DMS114 treated with DMSO at 0.1 percent for 48 hours (cell line): Measurements from ENCODE around the gene PLA2G6.

Experiments
- DNase-seq: peaks from one replicate; lab custom pipeline; 2025; ENCODE audit not compliant: unreplicated experiment; lab: John Stamatoyannopoulos, UW

Gene PLA2G6, protein sequence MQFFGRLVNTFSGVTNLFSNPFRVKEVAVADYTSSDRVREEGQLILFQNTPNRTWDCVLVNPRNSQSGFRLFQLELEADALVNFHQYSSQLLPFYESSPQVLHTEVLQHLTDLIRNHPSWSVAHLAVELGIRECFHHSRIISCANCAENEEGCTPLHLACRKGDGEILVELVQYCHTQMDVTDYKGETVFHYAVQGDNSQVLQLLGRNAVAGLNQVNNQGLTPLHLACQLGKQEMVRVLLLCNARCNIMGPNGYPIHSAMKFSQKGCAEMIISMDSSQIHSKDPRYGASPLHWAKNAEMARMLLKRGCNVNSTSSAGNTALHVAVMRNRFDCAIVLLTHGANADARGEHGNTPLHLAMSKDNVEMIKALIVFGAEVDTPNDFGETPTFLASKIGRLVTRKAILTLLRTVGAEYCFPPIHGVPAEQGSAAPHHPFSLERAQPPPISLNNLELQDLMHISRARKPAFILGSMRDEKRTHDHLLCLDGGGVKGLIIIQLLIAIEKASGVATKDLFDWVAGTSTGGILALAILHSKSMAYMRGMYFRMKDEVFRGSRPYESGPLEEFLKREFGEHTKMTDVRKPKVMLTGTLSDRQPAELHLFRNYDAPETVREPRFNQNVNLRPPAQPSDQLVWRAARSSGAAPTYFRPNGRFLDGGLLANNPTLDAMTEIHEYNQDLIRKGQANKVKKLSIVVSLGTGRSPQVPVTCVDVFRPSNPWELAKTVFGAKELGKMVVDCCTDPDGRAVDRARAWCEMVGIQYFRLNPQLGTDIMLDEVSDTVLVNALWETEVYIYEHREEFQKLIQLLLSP

DNA sequence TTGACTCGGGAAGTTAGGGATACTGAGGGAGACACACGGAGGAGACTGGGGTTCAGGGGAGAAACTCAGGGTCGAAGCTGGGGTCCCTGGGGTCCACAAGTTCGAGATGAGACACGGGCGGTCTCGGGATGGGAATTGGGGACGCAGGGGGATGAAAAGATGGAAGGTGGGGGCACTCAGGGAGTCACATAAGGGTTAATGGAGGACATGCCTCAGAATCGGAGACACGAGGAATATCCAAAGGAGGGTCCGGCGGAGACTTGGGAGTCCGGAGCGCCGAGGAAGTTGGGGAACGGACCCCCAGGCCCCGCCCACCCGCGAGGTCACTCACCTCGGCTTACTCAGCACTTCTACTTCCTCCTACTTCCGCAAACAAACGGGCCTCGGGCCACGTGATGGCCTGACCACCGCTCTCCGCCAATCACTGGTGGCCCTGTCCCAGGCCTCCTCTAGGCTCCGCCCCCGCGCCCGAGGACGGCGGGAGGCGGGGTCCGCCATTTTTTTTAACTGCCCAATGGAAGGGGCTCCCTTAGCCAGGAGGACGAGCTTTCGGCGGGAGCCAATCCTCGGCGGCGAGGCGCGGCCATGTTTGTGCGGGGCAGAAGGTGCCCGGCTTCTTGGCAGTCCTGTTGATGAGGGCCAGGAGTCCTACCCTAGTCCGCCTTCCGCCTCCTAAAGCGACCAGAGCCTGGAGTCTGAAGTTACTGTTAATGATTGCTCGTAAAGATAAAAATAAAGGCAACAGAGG is at the start of gene PLA2G6:
Gene PLA2G6 (minus strand): TSS at position 378 of the 748 bp plus-strand sequence. CDS start 12,404 bp downstream, outside the sequence.
- peak; percentile 96 for DNase-seq

GRCh38 chr22:38230916-38231315 is 49.3 kb upstream of the PLA2G6 start:
- DNase-seq, result no peak

GRCh38 chr22:38230108-38230825 is 48.6 kb upstream of the PLA2G6 start:
- no peak for DNase-seq

DNA sequence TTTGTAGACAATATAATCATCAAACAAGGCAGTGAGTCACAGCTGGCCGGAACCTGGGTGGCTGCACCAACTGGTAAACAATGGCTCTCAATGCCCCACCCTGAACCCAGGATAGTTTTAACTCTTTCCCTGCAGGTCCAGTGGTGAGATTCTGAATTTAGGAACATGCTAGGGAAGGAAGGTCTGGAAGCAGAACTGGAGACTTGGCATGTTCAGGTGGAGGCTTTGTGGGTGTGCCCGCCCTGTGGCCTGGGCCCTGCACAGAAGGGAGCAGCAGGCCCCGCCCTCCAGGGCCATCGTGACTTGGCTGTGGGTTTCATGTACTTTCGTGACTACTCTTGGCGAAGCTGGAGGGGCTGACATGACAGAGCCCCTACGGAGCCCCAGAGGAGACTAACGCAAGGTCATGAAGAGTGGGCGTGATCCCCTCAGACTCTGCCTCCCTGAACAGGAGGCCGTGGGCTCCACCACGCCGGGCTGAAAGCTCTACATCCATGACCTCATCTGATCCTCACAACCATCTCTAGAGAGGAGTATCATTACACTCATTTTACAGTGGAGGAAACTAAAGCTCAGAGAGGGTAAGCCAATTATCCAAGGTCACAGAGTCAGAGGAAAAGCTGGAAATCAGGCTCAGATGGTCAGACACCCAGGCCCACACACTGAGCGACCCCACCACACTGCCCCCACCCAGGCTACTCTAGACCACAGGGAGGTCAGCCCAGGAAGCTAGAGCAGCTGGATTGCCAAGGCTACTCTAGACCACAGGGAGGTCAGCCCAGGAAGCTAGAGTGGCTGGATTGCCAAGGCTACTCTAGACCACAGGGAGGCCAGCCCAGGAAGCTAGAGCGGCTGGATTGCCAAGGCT is 47.5 kb upstream of the PLA2G6 start:
- DNase-seq, result no peak

- no peak for DNase-seq
Observed at GRCh38 chr22:38228326-38228872, 46.8 kb upstream of the PLA2G6 start.

DNA sequence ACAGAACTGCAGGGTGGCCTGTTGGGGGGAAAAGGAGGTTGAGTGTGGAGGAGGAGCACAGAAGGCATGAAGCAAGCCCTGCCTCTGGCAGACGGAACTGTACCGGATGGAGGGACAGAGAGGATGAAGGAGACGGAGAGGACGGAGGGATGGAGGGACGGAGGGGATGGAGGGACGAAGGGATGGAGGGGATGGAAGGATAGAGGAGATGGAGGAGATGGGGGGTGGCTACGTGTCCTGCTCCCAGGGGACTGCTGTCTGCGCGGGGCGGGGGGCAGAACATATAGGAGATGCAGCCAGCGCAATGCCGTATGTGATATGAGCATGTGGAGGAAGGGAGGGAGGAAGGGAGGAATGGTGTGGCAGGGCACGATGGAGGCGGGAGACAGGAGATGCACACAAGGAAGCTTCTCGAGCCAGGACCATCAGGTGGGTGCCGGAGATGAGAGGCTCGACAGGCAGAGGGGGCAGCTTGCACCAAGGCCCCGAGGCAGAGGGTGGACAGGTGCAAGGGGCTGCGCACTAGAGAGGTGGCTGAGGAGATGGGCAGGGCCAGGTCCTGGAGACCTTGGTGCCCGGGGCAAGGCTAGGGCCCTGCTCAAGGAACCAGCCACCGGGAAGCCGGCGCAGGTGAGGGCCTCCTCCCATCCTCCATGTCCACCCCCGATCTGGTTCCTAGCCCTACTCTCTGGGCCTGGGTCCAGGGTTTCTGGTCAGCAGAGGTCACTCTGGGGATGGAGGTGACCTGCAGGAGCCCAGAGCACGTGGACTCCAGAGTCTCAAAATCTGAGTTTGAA is 45.4 kb upstream of the PLA2G6 start:
- DNase-seq, result no peak

- no peak for DNase-seq
Observed at GRCh38 chr22:38223289-38223960, 41.8 kb upstream of the PLA2G6 start.

DNA sequence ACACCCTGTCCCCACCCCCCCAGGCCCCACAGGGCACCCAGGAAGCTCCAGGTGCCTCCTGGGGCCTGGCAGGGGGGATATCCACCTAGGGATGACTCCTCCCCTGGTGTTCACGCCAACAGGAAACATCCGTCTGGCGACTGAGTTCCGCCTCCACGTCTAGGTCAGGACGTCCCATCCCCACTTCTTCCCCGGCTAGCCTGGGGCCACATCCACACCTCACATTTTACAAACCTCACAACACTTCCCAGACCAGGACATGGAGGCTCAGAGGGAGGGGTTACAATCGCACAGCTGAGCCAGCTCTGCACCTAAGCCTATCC is 41.1 kb upstream of the PLA2G6 start:
- DNase-seq, result no peak

DNA sequence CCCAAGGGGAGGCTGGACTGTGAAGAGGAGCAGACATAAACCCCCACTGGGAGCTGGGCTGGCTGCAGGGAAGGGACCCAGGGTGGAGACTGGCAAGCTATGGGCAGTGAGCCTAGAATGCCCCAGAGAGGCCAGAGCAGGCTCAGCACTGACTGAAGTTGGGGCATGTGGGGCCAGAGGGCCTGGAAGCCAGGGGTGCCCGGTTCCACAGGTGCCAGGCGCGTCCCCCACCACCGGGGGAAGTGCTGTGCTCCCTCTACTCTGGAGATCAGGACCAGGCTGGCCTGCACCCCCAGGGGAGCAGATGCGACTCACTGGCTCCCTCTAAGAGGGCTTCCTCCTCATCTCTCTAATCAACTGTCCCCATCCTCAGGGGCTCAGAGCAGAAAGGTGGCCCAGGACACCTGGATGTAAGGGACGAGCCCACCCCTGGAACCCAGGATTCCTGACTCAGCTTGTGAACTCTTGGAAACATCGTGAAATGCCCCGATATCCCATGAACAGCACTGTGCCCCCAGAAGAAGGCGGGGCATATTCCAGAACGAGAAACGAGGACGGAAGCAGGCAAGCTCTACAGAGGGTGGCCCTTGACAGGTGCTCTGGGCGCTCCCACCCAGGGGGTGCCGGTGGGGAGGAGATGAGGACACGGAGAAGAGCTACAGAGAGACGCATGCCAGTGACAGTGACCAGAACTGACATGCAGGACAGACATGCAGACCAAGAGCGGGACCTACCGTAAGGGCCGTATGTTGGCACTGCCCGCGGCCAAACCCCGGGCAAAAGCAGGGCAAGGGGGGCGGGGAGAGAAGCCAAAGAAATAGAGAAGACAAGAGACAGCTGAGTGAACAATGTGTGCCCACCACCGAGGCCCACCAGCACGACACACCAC is 40.5 kb upstream of the PLA2G6 start:
- no peak for DNase-seq

DNA sequence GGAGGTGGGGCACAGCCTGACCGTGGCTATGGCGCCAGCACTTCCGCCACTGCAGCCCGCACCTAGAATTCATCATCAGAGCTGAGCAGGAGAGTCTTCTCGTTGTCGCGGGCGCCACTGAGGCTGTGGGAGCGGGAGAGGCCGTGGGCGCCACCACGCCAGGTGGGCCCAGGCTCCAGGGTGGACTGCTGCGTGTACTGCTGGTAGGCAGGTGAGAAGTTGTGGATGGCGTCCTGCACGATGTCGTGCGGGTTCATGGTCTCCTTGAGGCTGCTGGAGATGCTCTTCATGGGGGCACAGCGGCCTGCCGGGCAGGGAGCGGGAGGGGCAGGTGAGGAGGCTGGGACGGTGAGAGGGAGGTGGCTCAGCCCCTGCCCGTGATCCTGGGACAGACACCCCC is 39.8 kb upstream of the PLA2G6 start:
- DNase-seq, result no peak

GRCh38 chr22:38220653-38221386 is 39.2 kb upstream of the PLA2G6 start:
- DNase-seq, result no peak

- DNase-seq, result no peak
Observed at GRCh38 chr22:38220163-38220562, 38.5 kb upstream of the PLA2G6 start.

GRCh38 chr22:38219632-38220031 is 38.0 kb upstream of the PLA2G6 start:
- no peak for DNase-seq

DNA sequence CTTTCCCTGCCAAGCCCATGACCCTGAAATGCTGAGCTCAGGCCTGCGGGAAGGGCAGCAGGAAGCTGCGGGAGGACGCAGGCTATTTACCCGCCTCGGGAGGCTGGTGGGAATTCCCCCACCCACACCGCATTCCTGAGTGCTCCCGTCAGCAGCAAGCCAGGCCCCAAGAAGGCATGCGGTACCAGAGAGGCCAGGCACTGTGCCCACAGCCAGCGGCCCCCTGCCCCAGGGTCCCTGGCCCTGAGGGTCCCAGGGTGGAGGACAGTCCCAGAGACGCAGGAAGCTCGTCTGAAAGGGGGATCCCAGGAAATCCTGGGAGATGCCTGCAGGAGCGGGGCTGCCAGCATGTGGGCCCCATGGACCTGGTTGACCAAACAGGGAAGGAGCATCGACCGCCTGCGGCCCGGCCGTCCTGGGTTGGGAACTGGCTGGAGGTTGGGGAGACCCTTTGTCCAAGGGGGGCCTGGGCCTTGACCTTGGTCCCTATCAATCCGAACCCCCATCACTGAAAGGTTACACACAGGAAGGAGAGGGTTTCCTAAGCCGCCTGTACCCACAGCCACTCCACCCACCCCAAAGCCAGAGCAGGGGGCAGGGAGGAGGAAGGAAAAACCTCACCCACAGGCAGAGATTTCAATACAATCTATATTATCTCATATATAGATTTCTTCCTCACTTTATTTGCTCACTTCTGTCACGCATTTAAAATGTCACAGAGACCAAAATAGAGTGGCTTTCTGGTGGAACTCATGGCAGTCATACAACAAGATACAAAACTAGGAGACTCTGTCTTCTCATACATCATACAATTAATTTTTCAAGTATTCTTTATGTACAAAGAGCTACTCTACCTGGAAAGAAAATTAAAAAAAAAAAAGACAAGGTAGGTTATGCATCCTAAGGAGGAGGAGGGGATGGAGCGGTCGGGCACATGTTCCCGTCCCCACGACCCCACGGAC is 37.3 kb upstream of the PLA2G6 start:
- DNase-seq, result no peak

DNA sequence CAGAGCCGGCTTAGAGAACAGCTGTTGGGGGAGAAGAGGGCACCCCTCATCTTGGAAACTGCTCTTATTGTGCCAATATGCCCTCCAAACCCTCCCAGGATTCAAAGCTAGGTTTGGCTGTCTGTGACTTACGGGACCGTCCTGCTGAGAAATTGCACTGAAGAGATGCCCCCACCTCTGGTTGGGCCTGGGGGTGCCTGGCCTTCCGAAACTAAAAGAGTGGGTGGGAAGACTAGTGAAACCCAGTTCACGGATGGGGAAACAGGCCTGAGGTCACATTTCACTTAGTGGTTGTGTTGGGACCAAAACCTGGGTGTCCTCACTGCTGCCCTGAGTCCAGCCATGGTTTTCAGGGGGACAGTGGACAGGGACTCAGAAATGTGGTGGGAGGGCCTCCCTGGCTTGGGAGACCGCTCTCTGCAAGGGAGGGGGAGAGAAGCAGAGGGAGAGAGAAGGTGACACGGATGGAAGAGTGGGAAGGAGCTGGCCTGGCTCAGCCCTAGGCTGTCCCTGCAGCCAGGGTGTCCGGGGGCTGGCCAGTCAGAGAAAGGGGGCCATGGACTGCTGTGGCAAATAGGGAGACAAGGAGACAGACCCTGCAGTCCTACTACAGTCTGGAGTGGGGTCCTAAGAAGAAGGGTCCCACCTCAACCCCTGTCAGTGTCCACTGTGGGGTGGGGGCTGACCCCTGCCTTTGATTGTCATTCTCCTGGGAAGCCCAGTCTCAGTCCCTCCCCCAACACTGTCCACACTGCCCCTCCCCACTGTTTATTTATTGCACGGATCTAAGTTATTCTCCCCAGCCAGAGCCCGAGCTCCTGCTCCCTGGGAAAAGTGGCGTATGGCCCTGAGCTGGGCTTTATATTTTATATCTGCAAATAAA is 33.8 kb upstream of the PLA2G6 start:
- DNase-seq, result no peak
